Ishikawa (cell line): ENCODE results near the gene TPX2.

Experiments
- EP300 ChIP-seq: IDR thresholded peaks from 2 replicates; pipeline ENCODE4 v1.6.1; 2012; ENCODE audit warnings: borderline replicate concordance
- RAD21 ChIP-seq: IDR thresholded peaks from 2 replicates; pipeline ENCODE4 v1.6.1; 2012; ENCODE audit warnings: low read depth
- TCF12 ChIP-seq: IDR thresholded peaks from 2 replicates; pipeline ENCODE4 v1.6.1; 2012; ENCODE audit warnings: low read depth

GRCh38 chr20:31827059-31827458 is 88.0 kb downstream of the TPX2 start:
- TF ChIP-seq EP300 (no peak), RAD21 (no peak), TCF12 (no peak)
